Measurements from ENCODE around the gene GPD1L. TPM values are rescaled to one million over a fixed set of nuclear protein-coding genes. Genes with fewer than 3 reads are reported as not detected.

Gene GPD1L
- total and polyA plus RNA-seq, 10 of the 15 experiments (the other 5 are each of a cell fraction or from before 2014, with no cell fraction given) = 0.77 to 4.8 (median 3.9) TPM

GRCh38 chr3:32154205-32154579 is 47.8 kb downstream of the GPD1L start:
- Histone ChIP-seq H3K36me3 (ENCODE audit: control insufficient read depth in 2 of 2, insufficient read depth in 2 of 2, low read length in 1 of 2) (no peaks in the 10 kb centered on the region; a peak in 1 of 4 replicates), H2AFZ (ENCODE audit: control insufficient read depth, low read depth, low read length) (no peak overlapping the region), H3K4me2 (ENCODE audit: control insufficient read depth, insufficient read depth) (no peak overlapping the region), H3K27me3 (replicated peaks in 1 of 2; ENCODE audit: control insufficient read depth in 2 of 2, insufficient read depth in 2 of 2, low read length in 1 of 2) (no peaks in the 10 kb centered on the region), H3K9me3 (replicated peaks; ENCODE audit: control insufficient read depth, insufficient read depth, low read length) (no peaks in the 10 kb centered on the region), H4K20me1 (ENCODE audit: control insufficient read depth, insufficient read depth) (no peaks in the 10 kb centered on the region), H3K4me1 (ENCODE audit: control insufficient read depth, insufficient read depth, low read length) (no peaks in the 10 kb centered on the region), H3K27ac (ENCODE audit: control insufficient read depth, insufficient read depth) (no peak overlapping the region), H3K4me3 (no peak overlapping the region), H3K79me2 (ENCODE audit: control insufficient read depth, insufficient read depth, low read length) (no peaks in the 10 kb centered on the region), H3K9ac (ENCODE audit: control insufficient read depth, insufficient read depth, low read length) (no peak overlapping the region)
- SMC1A ChIA-PET (ENCODE audit: uncharacterized antibody, unreplicated experiment) = no interaction called here
- TF ChIP-seq BMI1 (IDR thresholded peaks at IDR 0.05; ENCODE audit: borderline replicate concordance) (no peak), BHLHE40 (IDR thresholded peaks at IDR 0.05; ENCODE audit: borderline replicate concordance in 1 of 2, low read depth in 2 of 2, low read length in 1 of 2) (no peak), CTCF (IDR thresholded peaks at IDR 0.05 in 2 of 3, conservative IDR thresholded peaks at IDR 0.05 in 1 of 3; ENCODE audit: control insufficient read depth in 2 of 3, extremely low read depth in 1 of 3, insufficient read depth in 1 of 3, low read depth in 3 of 3, low read length in 3 of 3) (0 out of 6 replicates have a peak, but pooled peaks of 1 of the 3 experiments have one; percentile 15)
- whole genome bisulfite sequencing (ENCODE audit: insufficient coverage, insufficient replicate concordance, low lambda C conversion rate, missing lambda C conversion rate) = 98% methylated on average over 3 of the region's 3 CpGs
- ATAC-seq (peak; percentile 44; the same call in 2 of the 3 replicates), DNase-seq (ENCODE audit: low read depth, low spot score) (no peak), FAIRE-seq (no peak)
- BruUV-seq (replicated peaks) = no TSS peak
- intact Hi-C loops (cut with micrococcal nuclease; ENCODE audit: unreplicated experiment) (no loop called here), in situ Hi-C loops (cut with MboI) (no loop called here)
- CTCF ChIA-PET = interaction anchor here (0.6 to 2.1 kb wide), 8 partner anchors 9 to 1384 kb away, joined by 3 to 11 read pairs (median 4); no protein-coding TSS in a partner anchor
- RAD21 ChIA-PET (ENCODE audit: unreplicated experiment) = interaction anchor here (0.8 to 1.1 kb wide), 3 partner anchors 10 to 430 kb away, joined by 3 read pairs; no protein-coding TSS in a partner anchor
- POLR2A ChIA-PET = no interaction called here

GRCh38 chr3:32155117-32155516 is 48.7 kb downstream of the GPD1L start:
- ChIA-PET SMC1A (ENCODE audit: uncharacterized antibody, unreplicated experiment) (interaction anchor here (0.9 kb wide), 1 partner anchor 1385 kb away, joined by 3 read pairs; no protein-coding TSS in a partner anchor), RAD21 (ENCODE audit: unreplicated experiment) (no interaction called here), POLR2A (no interaction called here), CTCF (interaction anchor here (1.1 to 2.1 kb wide), 4 partner anchors 10 to 136 kb away, joined by 3 to 11 read pairs (median 5); no protein-coding TSS in a partner anchor)
- WGBS (ENCODE audit: insufficient coverage, insufficient replicate concordance, low lambda C conversion rate, missing lambda C conversion rate) = 74% methylated on average over 3 of the region's 3 CpGs
- Histone ChIP-seq H3K4me1 (ENCODE audit: control insufficient read depth, insufficient read depth, low read length) (no peaks in the 10 kb centered on the region), H3K36me3 (ENCODE audit: control insufficient read depth in 2 of 2, insufficient read depth in 2 of 2, low read length in 1 of 2) (no peaks in the 10 kb centered on the region; a peak in 1 of 4 replicates), H3K9ac (ENCODE audit: control insufficient read depth, insufficient read depth, low read length) (no peak overlapping the region), H2AFZ (ENCODE audit: control insufficient read depth, low read depth, low read length) (no peak overlapping the region), H3K9me3 (replicated peaks; ENCODE audit: control insufficient read depth, insufficient read depth, low read length) (no peaks in the 10 kb centered on the region), H3K27me3 (replicated peaks in 1 of 2; ENCODE audit: control insufficient read depth in 2 of 2, insufficient read depth in 2 of 2, low read length in 1 of 2) (no peaks in the 10 kb centered on the region), H3K4me2 (ENCODE audit: control insufficient read depth, insufficient read depth) (no peak overlapping the region), H3K4me3 (no peak overlapping the region), H3K79me2 (ENCODE audit: control insufficient read depth, insufficient read depth, low read length) (no peaks in the 10 kb centered on the region), H4K20me1 (ENCODE audit: control insufficient read depth, insufficient read depth) (no peaks in the 10 kb centered on the region), H3K27ac (ENCODE audit: control insufficient read depth, insufficient read depth) (no peak overlapping the region)
- in situ Hi-C loops (cut with MboI) (no loop called here), intact Hi-C loops (cut with micrococcal nuclease; ENCODE audit: unreplicated experiment) (no loop called here)
- ATAC-seq (no peak), FAIRE-seq (no peak), DNase-seq (ENCODE audit: low read depth, low spot score) (no peak)
- no TSS peak for BruUV-seq (replicated peaks)
- TF ChIP-seq SMARCA5 (IDR thresholded peaks at IDR 0.05) (no peak), NR2F1 (conservative IDR thresholded peaks at IDR 0.05) (no peak), IRF4 (IDR thresholded peaks at IDR 0.05; ENCODE audit: low read depth, low read length) (no peak), RUNX3 (IDR thresholded peaks at IDR 0.05; ENCODE audit: low read length) (no peak), FOS (IDR thresholded peaks at IDR 0.05; ENCODE audit: borderline replicate concordance, extremely low read depth, insufficient read length) (no peak), SP1 (IDR thresholded peaks at IDR 0.05; ENCODE audit: low read depth, low read length) (no peak), BMI1 (IDR thresholded peaks at IDR 0.05; ENCODE audit: borderline replicate concordance) (no peak), NFYB (IDR thresholded peaks at IDR 0.05; ENCODE audit: insufficient read depth, low read depth, low read length) (no peak), PRDM15 (CRISPR knock-in tag; IDR thresholded peaks at IDR 0.05) (no peak), FOXM1 (IDR thresholded peaks at IDR 0.05; ENCODE audit: low read depth, low read length) (no peak), TARDBP (IDR thresholded peaks at IDR 0.05; ENCODE audit: borderline replicate concordance) (no peak)

All from GM12878 (cell line).